B cell (primary cell): ENCODE measurements around the gene RPS6KA4. TPM values are rescaled to one million over a fixed set of nuclear protein-coding genes. Genes with fewer than 3 reads are reported as not detected.

Experiments
- ATAC-seq: fragments of 200-7000 bp; cut with Tn5 transposase; one replicate; pipeline ENCODE4 v1.10.0; 2021; ENCODE audit warnings: low read depth, mild to moderate bottlenecking, moderate number of reproducible peaks, moderate library complexity
- CTCF ChIA-PET: fragments of 350-600 bp; sonication (Branson Sonifier 250); formaldehyde crosslinking; loops from one replicate; lab custom pipeline; 2021; ENCODE audit warnings: antibody characterized with exemption, inconsistent platforms; lab: Charles Lee
- POLR2A ChIA-PET: fragments of 350-600 bp; sonication (Branson Sonifier 250); formaldehyde crosslinking; loops from one replicate; lab custom pipeline; 2021; ENCODE audit warnings: antibody characterized with exemption; lab: Charles Lee
- DNase-seq: peaks from one replicate; pipeline ENCODE4 v3.0.0; 2013
- H2AFZ ChIP-seq: 2 replicates; pipeline ENCODE4 v1.6.1; 2012; ENCODE audit warnings: mild to moderate bottlenecking, low read depth, low read length; ENCODE audit not compliant: insufficient read depth, poor library complexity, severe bottlenecking
- H3K27ac ChIP-seq, 2 donors: 1 replicate in 1 of 2; 2 replicates in 1 of 2; pipeline ENCODE4 v1.5.1; 2012 to 2013; ENCODE audit warnings: low read length in 2 of 2, mild to moderate bottlenecking in 2 of 2, moderate library complexity in 1 of 2
- H3K27me3 ChIP-seq, 4 experiments: fragments of 200-600 bp in 1 of 4; sonication (generic) in 1 of 4; replicated peaks in 1 of 4; 1 replicate in 2 of 4; 2 replicates in 2 of 4; pipeline versions ENCODE4 v1.6.1 to v1.7.0; 2013 to 2016; ENCODE audit warnings: low read length in 3 of 4, mild to moderate bottlenecking in 2 of 4, mixed read lengths in 1 of 4, moderate library complexity in 1 of 4; ENCODE audit not compliant: insufficient read depth in 4 of 4, control insufficient read depth in 3 of 4; ENCODE audit errors: control extremely low read depth in 1 of 4
- H3K36me3 ChIP-seq, 2 experiments: replicated peaks in 1 of 2; 1 replicate in 1 of 2; 2 replicates in 1 of 2; pipeline versions ENCODE4 v1.6.1 to v1.7.1; 2013; ENCODE audit warnings: low read length in 1 of 2; ENCODE audit not compliant: insufficient read depth in 2 of 2, control insufficient read depth in 1 of 2; ENCODE audit errors: control extremely low read depth in 1 of 2, extremely low read depth in 1 of 2
- H3K4me1 ChIP-seq, 2 donors: fragments of 200-600 bp in 1 of 2; sonication (generic) in 1 of 2; 1 replicate in 1 of 2; 2 replicates in 1 of 2; pipeline versions ENCODE4 v1.5.1 to v1.6.1; 2013 to 2017; ENCODE audit warnings: low read length in 2 of 2; ENCODE audit not compliant: control insufficient read depth in 2 of 2, insufficient read depth in 2 of 2
- H3K4me2 ChIP-seq: replicated peaks from 2 replicates; pipeline ENCODE3; 2012; ENCODE audit warnings: mild to moderate bottlenecking, low read depth, low read length; ENCODE audit not compliant: poor library complexity, severe bottlenecking
- H3K4me3 ChIP-seq, 5 experiments: fragments of 200-600 bp in 1 of 5; sonication (generic) in 1 of 5; 1 replicate in 3 of 5; 2 replicates in 2 of 5; pipeline versions ENCODE4 v1.5.1 to v1.7.0; 2011 to 2016; ENCODE audit warnings: low read length in 4 of 5, mild to moderate bottlenecking in 4 of 5, low read depth in 2 of 5, control low read depth in 1 of 5, moderate library complexity in 1 of 5; ENCODE audit not compliant: insufficient read depth in 1 of 5; ENCODE audit errors: control extremely low read depth in 1 of 5, extremely low read depth in 1 of 5
- H3K79me2 ChIP-seq: fragments of 200-600 bp; sonication (generic); one replicate; pipeline ENCODE4 v1.6.0; 2016; ENCODE audit warnings: low read length; ENCODE audit not compliant: control insufficient read depth, insufficient read depth
- H3K9ac ChIP-seq: fragments of 200-600 bp; sonication (generic); 2 replicates; pipeline ENCODE4 v1.6.1; 2017; ENCODE audit warnings: mild to moderate bottlenecking, low read length, moderate library complexity
- H3K9me3 ChIP-seq, 3 donors: one replicate each; pipeline versions ENCODE4 v1.6.1 to v1.7.1; 2013; ENCODE audit warnings: low read length in 2 of 3; ENCODE audit not compliant: control insufficient read depth in 2 of 3, insufficient read depth in 1 of 3; ENCODE audit errors: control extremely low read depth in 1 of 3
- H4K20me1 ChIP-seq: 2 replicates; pipeline ENCODE4 v1.6.0; 2012; ENCODE audit warnings: mild to moderate bottlenecking, low read length; ENCODE audit not compliant: insufficient read depth, control insufficient read depth, poor library complexity, severe bottlenecking
- H3K27ac Mint-ChIP-seq: one replicate; pipeline ENCODE4 v1.8.0; 2021; ENCODE audit warnings: mixed read lengths
- H3K27me3 Mint-ChIP-seq: one replicate; pipeline ENCODE4 v1.8.0; 2021; ENCODE audit warnings: mixed read lengths
- H3K4me1 Mint-ChIP-seq: one replicate; pipeline ENCODE4 v1.8.0; 2021; ENCODE audit warnings: mixed read lengths
- H3K4me3 Mint-ChIP-seq: one replicate; pipeline ENCODE4 v1.8.0; 2021; ENCODE audit warnings: mixed read lengths
- H3K9me3 Mint-ChIP-seq: one replicate; pipeline ENCODE4 v1.8.0; 2022; ENCODE audit warnings: mixed read lengths; ENCODE audit not compliant: insufficient read depth
- EZH2 ChIP-seq: IDR thresholded peaks from 2 replicates; pipeline ENCODE4 v1.6.1; 2012; ENCODE audit warnings: borderline replicate concordance, low read depth, mild to moderate bottlenecking, moderate library complexity, low read length; ENCODE audit not compliant: insufficient read depth, poor library complexity, severe bottlenecking
- WGBS: methylation state at CpG from one replicate; pipeline ENCODE4 v1.1.5; 2013; ENCODE audit warnings: missing lambda C conversion rate; ENCODE audit not compliant: insufficient coverage; 5-methylcytosine and 5-hydroxymethylcytosine counted together
- intact Hi-C: fragments of 100-400 bp; cut with micrococcal nuclease; formaldehyde crosslinking; loops from one replicate; pipeline ENCODE4 v1.10.0; 2022
- polyA plus RNA-seq: library from polyadenylated mRNA; depleted of rRNA; stranded (reverse); fragments of >200 nt; gene quantifications from 2 replicates; pipeline ENCODE4 v1.2.3, GENCODE V29; 2012
- total RNA-seq, 2 donors: library from RNA; stranded (reverse); fragments of 120-200 nt in 1 of 2; gene quantifications; 1 replicate in 1 of 2; 2 replicates in 1 of 2; pipeline versions ENCODE4 v1.2.3 to v1.2.4, GENCODE V29; 2013 to 2022
- TF ChIP-seq, protein P1 (sequence below): fragments of 200-600 bp; IDR thresholded peaks from one replicate; pipeline ENCODE4 v1.8.0; 2022; ENCODE audit warnings: antibody characterized with exemption, mild to moderate bottlenecking

The RPS6KA4 gene
- total and polyA plus RNA-seq, 2 donors (not counting 1 experiment from before 2014, with no cell fraction given) = 22.6 to 32.5 TPM

DNA sequence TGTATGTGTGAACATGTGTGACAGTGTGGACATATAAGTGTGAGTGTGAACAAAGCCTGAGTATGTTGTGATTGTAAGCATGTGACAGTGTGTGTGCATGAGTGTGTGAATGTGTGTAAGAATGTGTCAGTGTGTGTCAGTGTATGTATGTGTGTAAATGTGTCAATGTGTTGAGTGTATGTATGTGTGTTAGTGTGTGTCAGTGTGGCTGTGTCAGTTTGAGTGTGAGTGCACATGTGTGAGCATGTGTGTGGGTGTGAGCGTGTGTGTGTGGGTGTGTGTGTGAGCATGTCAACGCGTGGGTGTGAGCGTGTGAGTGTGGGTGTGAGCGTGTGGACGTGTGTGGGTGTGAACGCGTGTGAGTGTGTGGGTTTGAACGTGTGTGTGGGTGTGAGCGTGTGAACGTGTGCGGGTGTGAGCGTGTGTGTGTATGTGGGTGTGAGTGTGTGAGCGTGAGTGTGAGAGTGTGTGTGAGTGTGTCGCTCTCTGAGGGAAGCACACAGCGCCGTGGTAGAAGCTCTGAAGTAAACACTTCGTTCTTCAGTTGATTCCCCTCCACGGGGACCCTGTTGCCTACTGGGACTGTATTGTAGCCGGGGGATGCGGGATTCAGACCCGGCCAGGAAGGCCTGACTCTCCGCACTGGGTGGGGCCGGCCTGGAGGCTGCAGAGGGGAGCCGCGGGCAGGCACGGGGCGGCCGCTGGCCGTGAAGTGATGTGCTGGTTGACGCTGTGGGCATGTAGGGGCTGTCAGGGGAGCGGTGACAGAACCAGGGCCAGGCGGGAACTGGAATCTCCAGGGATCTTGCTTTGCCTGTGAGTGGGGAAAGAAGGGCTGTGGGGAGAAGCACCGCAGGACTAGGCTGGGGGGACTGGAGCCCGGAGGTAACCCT is 21.1 kb downstream of the RPS6KA4 start:
- no peak overlapping the region for H3K4me2 ChIP-seq
- H3K9ac ChIP-seq = no peak overlapping the region
- H3K4me1 Mint-ChIP-seq = no peaks in the 10 kb centered on the region
- H2AFZ ChIP-seq = no peak overlapping the region
- WGBS = 90% methylated on average over 34 of the region's 35 CpGs
- no peak for TF ChIP-seq EZH2
- TF ChIP-seq, protein P1, sequence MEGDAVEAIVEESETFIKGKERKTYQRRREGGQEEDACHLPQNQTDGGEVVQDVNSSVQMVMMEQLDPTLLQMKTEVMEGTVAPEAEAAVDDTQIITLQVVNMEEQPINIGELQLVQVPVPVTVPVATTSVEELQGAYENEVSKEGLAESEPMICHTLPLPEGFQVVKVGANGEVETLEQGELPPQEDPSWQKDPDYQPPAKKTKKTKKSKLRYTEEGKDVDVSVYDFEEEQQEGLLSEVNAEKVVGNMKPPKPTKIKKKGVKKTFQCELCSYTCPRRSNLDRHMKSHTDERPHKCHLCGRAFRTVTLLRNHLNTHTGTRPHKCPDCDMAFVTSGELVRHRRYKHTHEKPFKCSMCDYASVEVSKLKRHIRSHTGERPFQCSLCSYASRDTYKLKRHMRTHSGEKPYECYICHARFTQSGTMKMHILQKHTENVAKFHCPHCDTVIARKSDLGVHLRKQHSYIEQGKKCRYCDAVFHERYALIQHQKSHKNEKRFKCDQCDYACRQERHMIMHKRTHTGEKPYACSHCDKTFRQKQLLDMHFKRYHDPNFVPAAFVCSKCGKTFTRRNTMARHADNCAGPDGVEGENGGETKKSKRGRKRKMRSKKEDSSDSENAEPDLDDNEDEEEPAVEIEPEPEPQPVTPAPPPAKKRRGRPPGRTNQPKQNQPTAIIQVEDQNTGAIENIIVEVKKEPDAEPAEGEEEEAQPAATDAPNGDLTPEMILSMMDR = no peak
- intact Hi-C loops = no loop called here
- no peaks in the 10 kb centered on the region for H3K79me2 ChIP-seq
- no peaks in the 10 kb centered on the region for H3K9me3 ChIP-seq
- H3K36me3 ChIP-seq = no peaks in the 10 kb centered on the region
- no peak overlapping the region for H3K27ac Mint-ChIP-seq
- CTCF ChIA-PET = no interaction called here
- no peak for DNase-seq
- ATAC-seq = no peak
- H3K4me3 ChIP-seq = no peak overlapping the region
- H3K27me3 Mint-ChIP-seq = peaks cover 7% of the 10 kb centered on the region
- POLR2A ChIA-PET = no interaction called here
- H4K20me1 ChIP-seq = no peaks in the 10 kb centered on the region
- no peaks in the 10 kb centered on the region for H3K9me3 Mint-ChIP-seq
- H3K27ac ChIP-seq = no peak overlapping the region
- no peaks in the 10 kb centered on the region for H3K4me1 ChIP-seq
- H3K27me3 ChIP-seq = peaks cover 0 to 5% (median 0%) of the 10 kb centered on the region in 4 experiments
- H3K4me3 Mint-ChIP-seq = no peak overlapping the region

DNA sequence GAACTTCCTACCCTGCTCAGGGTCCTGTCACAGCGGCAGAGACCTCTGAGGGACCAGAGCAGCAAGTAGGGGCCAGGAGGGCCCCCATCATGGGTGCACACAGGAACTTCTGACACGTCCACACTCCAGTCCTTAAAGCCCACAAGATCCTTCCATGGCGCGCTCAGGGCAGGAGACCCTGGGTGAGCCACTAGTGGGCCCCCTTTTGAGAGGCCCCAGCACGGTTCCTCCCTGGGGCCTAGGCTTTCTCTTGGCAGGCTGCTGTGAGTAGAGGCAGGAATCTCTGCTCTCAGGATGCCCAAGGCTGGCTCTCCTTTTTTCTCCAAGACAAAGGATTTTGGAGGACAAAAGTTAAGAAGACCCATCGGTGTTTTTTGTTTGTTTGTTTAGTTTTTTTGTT is 22.4 kb downstream of the RPS6KA4 start:
- no peak for ATAC-seq
- Histone ChIP-seq H3K36me3 (no peaks in the 10 kb centered on the region), H3K9me3 (no peaks in the 10 kb centered on the region), H3K4me2 (no peak overlapping the region), H2AFZ (no peak overlapping the region), H3K79me2 (no peaks in the 10 kb centered on the region), H3K4me3 (no peak overlapping the region), H3K27me3 (peaks cover 0 to 5% (median 0%) of the 10 kb centered on the region in 4 experiments), H3K4me1 (peaks cover 2 to 7% of the 10 kb centered on the region in 2 donors), H3K27ac (no peak overlapping the region), H4K20me1 (no peaks in the 10 kb centered on the region), H3K9ac (no peak overlapping the region)
- ChIA-PET POLR2A (no interaction called here), CTCF (interaction anchor here (0.6 to 0.7 kb wide), 2 partner anchors 300 to 381 kb away, joined by 3 read pairs; no protein-coding TSS in a partner anchor)
- WGBS = 86% methylated on average over 3 of the region's 6 CpGs
- no peak for DNase-seq
- intact Hi-C loops = no loop called here
- Mint-ChIP-seq H3K4me1 (peaks cover 8% of the 10 kb centered on the region), H3K9me3 (no peaks in the 10 kb centered on the region), H3K27me3 (peaks cover 7% of the 10 kb centered on the region), H3K27ac (no peak overlapping the region), H3K4me3 (no peak overlapping the region)
- TF ChIP-seq, protein P1 = no peak
- TF ChIP-seq EZH2 = no peak
